Cerebellar nuclear complex (tissue), 1 donor: Measurements from ENCODE around the gene FERMT1.
A peak's percentile ranks its signal among the peaks of the same experiment; 100 is the strongest.

ENCODE experiments used
- DNase-seq, 2 experiments: peaks; one replicate each; lab custom pipeline; 2025; lab: John Stamatoyannopoulos, UW

Gene FERMT1, protein sequence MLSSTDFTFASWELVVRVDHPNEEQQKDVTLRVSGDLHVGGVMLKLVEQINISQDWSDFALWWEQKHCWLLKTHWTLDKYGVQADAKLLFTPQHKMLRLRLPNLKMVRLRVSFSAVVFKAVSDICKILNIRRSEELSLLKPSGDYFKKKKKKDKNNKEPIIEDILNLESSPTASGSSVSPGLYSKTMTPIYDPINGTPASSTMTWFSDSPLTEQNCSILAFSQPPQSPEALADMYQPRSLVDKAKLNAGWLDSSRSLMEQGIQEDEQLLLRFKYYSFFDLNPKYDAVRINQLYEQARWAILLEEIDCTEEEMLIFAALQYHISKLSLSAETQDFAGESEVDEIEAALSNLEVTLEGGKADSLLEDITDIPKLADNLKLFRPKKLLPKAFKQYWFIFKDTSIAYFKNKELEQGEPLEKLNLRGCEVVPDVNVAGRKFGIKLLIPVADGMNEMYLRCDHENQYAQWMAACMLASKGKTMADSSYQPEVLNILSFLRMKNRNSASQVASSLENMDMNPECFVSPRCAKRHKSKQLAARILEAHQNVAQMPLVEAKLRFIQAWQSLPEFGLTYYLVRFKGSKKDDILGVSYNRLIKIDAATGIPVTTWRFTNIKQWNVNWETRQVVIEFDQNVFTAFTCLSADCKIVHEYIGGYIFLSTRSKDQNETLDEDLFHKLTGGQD

DNA sequence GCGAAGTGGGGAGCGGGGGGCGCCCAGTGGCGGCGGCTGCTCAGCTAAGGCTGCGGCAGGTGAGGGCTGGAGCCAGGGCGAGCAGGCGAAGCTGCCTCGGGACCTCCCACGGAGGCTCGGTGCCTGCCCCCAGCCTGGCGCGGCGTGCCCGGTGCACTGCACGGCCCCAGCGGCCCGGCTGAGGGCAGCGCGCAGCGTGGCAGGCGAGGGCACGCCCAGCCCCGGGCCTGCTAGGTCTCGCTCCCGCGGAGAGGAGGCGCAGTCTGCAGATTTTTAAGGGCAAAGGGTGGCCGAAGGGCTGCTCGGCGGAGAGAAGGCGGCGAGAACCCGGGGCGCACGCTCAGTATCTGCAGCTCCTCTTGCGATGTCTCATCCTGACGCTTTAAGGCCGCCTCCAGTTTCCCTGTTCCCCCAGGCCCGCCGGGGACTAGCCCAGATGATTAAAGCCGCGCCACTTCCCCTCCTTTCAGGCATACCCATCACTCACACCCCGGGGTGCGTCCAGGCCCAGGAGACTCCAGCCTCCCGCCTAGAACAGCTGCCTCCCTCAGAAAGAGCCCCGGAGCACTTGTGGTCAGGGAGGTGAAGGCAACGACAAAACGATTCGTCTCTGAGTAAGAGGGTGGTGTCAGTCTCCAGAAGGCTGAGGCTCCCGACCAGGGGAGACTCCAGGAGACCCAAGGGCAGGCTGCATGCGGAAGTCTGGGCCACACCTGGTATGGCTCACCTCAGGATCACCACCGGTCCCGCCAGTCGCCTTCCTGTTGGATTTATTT is at the start of gene FERMT1:
TSS of gene FERMT1 (minus strand) at position 158 of the 776 bp plus-strand sequence. CDS start 3,476 bp downstream, outside the sequence.
- DNase-seq = no peak

DNA sequence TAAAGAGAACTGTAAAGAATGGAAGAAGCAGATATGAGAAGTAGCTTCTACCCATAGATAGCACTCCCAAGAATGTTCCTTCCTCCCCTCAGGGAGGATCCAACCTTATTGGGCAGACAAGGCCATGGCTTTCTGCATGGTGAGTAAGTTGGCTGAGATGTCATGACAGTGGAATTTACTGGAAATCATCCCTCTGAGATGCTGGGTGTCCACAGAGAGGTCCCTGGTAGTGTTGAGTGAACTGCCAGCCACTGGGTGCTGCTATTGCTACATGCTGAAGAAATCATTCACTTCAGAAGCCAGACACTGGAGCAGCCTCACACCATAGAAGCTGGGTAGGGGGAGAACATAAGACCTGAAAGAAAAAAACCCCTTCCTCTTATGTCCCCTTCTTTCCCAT is 46.4 kb upstream of the FERMT1 start:
- no peak for DNase-seq

DNA sequence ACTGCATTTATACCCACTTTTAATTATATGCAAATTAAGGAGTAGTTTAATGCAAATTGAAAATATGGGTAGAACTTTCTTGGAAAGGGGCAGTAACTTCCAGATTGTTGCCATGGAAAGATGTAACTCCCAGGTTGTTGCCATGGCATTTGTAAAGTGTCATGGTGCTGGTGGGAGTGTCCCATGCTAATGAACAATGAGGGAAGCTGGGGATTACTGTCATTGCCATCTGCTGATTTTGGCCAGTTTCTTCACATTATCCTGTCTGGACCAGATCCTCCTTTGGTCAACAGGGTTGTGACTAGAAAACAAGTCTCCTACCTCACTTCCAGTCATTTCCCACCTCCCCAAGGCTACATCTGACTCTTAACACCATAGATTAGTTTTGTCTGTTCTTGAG is 45.4 kb upstream of the FERMT1 start:
- DNase-seq = no peak

DNA sequence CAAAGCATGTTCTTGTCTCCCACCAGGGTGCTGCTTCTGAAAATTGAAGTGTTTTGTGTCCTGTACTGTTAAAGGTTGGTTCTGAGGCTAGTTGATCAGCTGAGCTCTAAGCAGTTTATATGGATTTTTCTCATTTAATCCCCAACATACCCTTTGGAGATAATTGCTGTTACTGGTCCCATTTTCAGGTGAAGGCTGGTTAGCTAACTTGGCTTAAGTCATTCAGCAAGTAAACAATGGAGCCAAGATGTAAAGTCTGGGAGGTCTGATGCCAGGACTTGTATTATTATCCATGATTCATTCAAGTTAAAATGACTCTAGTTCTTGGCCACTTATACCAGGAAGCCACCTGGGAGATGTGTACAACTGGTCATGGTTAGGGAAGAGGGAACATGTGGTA is 42.5 kb upstream of the FERMT1 start:
- DNase-seq = no peak

DNA sequence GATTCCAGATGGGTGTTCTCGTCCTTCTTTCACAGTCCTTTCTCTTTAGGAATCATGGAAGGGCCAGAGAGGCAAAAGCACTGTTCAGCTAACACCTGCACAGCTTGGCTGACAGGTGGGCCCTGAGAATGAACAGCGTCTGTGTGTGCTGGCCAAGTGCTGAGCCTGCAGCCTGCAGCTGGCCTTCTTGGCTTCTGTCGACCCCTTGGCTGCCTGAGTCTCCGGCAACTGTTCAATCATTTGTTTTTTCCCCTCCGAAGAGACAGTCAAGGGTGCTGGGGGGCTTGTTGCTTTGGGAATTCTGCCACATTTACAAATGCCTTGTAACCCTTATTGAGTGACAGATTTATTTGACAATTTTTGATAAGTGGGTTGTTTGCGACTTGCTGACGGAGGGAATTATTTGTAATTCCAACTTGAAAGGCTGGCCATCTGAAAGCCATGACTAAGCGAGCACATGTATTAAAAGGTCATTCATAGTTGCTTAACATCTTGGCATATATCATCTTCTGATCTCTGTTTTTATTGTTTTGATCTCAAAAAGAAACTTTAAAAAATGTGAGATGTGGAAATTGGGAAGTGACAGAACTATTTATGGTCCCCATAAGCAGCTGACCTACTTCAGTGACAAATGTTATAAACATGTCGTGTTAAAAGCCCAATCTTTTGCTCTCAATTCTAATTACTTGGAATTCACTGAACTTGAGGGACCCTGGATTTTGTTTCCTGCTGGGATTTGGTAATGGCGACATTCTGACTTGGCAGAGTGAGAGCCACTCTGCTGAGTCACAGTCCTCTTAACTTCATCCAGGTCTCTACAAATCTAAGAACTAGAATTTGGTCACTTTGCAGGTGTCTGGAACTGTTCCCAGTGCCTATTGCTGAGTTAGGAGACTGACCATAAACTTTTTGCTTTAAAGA is 41.9 kb upstream of the FERMT1 start:
- DNase-seq = no peak

DNA sequence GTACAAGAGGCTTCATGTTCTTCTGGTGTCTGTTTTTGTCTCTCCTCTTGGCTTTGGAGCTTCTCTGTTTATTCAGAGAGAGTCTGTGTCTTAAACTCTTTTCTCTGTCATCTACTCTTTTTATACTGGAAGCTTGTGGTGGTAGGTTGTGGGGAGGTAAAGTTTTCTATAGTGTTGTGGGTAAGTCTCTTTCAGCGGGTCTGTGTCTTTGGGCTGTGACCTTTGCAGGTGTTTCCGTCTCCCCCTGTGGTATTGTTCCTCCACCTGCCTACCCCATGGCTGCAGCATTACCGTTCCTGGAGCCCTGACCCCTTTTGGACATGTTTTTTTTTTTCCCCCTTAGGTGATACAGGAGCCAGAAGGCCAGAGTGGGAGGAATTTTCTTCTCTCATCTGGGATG is 37.9 kb upstream of the FERMT1 start:
- DNase-seq = no peak

DNA sequence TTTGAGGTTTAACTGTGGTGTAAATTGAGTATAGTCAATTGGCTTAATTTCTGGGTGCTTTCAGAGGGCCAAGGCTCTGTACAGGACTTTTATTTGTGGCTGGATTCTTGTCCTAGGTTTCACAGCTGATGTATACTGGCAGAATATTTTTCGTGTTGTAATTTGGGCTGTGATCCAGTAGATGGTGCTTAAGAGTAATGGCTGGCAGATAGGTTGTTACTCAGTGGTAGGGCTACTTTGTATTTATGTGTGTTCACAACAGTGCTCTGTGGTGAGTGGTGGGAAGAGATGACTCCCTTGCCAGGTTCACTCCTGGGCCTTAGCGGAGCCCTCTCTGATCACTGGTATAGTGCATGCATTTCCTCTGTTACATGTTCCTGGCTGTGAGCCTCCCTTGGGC is 34.5 kb upstream of the FERMT1 start:
- no peak for DNase-seq

DNA sequence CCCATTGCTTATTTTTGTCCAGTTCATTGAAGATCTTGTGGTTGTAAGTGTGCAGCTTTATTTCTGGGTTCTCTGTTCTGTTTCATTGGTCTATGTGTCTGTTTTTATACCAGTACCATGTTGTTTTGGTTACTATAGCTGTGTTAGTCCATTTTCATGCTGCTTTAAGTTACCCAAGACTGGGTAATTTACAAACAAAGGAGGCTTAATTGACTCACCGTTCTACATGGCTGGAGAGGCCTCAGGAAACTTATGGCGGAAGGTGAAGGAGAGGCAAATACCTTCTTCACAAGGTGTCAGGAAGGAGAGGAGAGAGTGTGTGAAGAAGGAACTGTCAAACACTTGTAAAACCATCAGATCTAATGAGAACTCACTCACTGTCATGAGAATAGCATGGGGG is 29.9 kb upstream of the FERMT1 start:
- DNase-seq = no peak

DNA sequence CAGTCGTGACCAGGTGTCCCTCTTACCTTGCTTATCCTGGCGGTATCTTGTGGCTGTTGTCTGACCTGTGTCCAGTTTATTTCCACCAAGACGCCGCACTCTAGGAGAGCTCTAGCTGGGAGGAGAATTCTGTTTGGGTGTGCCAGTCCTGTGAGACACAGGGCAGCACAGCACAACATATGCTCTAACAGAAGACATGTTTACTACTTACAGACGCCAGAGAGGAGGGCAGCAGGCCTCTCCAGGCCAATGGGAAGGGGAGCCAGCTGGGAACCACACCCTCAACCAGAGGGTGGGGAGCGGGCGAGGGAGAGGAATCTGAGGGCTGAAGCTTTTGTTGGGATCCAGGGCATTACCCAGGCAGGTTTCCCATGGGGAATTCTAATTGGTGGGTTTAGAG is 25.2 kb upstream of the FERMT1 start:
- no peak for DNase-seq

DNA sequence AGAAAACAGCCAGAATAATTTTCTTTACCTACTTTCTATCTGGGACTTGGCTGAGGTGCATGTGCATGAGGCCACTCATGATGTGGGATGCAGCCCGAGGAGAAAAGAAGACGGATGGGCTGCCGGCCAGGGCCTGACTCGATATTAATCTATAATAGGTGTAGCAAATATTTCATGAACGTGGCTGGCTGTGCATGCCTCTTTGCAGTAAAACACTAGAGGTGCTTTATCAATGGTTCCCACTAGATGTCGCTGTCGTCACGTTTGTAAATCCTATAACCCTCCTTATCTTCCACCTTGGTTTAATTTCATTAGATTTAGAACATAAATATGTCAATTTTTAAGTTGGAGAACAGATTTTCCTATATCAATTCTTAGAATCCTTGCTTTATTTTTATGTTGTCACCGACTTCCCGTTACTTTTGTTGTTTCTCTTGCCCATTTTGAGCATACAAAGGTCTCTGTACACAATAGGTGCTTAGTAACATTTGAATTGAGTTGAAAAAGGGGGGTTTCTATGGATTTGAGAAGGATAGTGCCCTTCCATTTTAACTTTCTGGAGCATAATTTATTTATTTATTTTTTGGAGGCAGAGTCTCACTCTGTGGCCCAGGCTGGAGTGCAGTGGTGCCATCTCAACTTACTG is 19.6 kb upstream of the FERMT1 start:
- DNase-seq = peak in 1 of 2 experiments; percentile 2

DNA sequence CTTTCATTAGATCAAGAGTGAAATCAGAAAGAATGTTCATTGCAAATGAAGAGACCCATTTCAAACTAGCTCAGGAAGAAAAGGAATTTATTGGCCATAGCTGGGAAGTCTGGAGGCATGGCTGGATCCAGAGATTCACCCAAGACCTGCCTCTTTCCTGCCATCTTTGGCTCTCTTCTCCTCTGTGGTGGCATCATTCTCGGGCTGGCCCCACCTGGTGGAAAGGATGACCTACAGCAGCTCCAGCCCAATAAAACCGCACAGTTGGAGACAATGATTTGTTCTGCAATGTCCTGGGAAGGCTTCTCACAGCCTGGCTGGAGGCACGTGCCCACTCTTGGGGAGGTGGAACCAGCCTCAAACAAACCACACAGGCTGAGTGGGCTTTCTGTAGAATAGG is 18.1 kb upstream of the FERMT1 start:
- no peak for DNase-seq

DNA sequence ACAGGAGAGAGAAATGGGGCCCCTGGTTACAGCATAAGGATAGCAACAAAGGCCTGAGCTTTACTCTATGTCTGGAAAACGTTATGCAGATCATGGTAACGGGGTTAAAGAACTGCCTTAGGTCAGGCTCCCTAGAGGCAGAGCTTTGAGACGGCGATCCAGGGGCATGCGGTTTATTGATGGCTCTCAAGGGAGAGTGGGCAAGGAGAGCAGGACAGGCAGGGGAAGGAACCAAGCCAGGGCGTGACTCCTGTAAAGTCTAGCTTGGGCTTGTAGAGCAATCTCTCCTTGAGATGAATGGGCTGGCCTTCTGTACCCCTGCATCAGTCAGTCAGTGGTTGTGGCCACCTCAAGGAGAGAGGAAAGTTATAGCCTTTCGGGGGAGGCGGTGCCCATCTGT is 12.5 kb upstream of the FERMT1 start:
- DNase-seq = no peak

DNA sequence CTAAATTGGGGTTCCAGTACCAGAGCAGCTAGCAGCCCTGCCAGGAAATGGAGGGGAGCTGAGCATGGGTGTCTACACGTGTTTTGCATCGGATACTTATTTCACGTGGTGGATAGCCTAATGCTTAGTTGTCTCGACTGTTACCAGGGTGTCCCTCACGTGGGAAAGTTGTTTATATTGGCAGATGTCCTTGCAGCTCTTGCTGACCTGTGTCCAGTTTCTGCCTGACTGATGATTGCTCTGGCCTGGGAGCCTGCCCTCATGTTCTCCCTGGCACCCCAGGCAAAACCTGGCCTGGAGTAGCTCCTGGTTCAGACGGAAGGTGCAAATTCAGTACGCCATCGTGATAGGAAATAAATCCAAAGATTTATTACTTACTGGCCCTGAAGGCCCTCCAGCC is 11.8 kb upstream of the FERMT1 start:
- DNase-seq = no peak

DNA sequence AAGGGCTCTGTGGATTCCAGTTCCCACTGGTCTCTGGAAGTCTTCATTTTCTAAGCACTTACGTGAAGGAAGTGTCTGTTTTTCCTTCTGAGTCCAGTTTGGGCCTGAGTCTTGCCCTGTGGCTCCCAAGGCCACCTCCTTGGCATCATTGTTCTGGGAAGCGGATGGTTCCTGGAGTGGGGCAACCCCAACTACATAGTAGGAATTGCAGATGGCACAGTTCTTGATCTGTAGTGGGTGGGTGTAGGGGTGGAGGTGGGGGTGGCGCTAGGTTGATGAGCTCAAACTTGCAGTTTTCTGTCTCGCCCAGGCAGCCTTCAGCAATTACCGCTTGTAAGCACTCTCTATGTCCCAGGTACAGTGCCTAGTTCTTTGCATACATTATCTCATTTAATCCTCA is 7.2 kb upstream of the FERMT1 start:
- DNase-seq = no peak

DNA sequence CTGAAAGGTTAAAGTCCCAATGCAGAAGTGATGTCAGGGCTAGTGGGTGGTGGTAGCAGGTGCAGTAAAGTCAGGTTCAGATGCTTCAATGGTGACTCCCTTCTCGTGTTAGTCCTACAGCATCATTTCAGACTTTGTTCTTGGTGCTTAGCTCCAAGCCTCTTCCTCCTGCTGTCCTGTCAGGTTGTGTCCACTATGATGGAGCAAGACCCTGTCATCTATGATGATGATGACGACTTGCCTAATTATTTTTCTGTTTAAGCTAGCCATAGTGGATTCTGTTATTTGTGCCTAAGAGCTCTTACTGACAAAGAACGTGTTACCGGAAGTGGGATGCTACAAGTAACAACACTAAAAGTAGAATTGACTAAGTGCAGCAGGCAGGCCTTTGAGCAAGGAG is 5.0 kb upstream of the FERMT1 start:
- DNase-seq = no peak

DNA sequence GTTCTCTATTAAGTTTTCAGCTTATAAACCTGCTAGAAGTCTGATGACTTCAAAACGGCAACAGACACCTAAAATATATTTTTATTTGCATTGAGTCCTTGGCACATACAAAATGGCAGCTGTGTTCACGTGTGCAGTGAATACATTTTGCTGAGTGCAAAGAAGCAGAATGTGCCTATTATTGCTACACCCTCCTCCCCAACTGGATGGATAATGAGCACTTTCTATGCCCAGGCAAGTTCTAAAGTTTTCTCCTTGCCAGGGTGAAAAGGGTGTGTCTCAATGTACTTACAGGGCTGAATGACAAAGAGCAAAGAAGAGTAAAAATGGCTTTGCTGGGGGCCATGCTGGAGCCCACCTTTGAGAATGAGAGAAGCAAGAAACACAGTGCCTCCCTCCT is 4.0 kb upstream of the FERMT1 start:
- no peak for DNase-seq

DNA sequence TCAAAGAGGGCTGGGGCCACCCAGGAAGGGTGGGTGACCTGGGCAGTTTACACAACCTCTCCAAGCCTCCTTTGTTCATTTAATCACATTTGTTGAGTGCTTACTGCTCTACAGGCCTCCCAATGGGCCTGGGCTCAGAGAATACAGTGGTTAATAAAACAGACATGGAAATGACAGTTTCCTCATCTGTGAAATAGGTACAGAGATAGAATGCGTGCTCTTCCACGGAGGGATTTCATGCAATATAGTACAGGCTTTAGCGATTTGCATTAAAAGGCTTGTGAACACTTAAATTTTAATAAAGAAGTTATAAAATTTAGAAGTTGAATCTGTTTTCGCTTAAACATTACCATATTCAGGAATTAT is 802 bp upstream of the FERMT1 start:
- no peak for DNase-seq

DNA sequence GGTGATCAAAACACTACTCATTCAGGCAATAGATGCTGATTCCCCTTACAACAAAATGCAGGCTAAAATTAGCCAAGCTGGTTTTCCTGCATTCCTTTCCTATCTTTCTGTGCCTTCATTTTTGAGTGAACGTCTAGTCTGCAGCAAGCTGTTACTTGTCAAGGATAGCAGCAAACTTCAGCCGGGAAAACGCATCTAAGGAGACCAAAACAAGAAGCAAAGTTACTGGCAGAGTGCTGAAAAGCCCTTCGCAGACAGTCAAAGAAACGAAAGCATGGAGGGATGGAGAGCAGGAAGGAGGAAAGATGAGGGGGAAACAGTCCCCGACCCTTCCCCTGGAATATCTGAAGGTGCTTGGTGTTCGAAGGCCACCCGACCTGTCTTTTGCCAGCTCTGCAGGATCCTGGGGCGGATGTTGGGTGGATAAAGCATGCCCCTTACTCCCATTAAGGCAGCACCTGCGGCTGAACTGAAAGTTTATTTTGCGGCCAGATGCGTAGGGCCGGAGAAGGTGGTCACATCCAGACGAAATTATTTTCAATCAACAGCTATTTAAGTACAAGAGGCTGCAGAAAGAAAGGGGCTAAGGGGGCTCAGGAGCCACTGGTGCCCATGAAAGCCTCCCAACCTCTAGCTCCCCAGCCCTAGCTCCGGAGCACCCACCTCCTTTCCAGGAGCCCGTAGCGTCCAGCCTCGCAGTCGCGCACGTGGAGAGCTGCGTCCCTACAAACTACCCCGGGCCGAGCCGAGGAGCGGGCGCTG is 538 bp downstream of the FERMT1 start:
- no peak for DNase-seq

DNA sequence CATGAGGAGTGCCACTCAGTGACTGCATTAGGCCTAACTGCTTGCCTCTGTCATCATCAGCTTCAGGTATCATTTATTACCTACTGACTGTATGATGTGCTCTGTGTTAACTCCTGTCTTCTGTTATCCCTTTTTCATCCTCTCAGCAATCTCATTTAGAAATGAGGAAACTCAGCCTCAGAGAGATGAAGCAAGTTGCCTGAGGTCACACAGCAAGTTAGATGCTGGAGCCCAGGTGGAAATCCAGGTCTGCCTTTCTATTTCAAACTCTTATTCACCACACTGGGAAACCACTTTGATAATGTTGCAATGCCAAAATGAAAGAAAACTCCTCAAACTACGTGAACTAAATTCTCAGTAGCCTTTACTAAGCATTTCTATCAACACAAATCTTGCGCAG is 1.3 kb downstream of the FERMT1 start:
- no peak for DNase-seq

DNA sequence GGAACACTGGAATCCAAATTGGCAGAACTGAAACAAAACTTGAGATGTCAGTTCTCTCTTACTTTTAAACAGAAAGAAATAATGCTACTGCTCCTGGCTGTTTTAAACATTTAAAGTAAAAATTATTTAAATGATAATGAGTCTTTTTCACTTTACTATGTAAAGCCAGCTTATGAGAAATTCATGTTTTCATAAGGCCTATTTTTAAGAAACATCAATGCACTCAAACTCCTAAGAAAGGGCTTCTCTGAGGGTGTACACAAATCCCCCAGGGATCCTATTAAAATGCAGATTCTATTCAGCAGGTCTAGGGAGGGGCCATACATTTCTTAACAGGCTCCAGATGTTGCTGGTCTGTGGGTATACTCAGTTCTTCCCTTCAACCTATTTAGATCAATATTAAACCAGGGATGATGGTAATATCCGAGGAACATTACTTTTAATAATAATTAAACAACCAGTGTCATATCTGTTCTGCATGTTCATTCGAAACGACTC is 2.3 kb downstream of the FERMT1 start:
- DNase-seq = no peak
